ENCODE results near the gene ALPL.

Gene ALPL

DNA sequence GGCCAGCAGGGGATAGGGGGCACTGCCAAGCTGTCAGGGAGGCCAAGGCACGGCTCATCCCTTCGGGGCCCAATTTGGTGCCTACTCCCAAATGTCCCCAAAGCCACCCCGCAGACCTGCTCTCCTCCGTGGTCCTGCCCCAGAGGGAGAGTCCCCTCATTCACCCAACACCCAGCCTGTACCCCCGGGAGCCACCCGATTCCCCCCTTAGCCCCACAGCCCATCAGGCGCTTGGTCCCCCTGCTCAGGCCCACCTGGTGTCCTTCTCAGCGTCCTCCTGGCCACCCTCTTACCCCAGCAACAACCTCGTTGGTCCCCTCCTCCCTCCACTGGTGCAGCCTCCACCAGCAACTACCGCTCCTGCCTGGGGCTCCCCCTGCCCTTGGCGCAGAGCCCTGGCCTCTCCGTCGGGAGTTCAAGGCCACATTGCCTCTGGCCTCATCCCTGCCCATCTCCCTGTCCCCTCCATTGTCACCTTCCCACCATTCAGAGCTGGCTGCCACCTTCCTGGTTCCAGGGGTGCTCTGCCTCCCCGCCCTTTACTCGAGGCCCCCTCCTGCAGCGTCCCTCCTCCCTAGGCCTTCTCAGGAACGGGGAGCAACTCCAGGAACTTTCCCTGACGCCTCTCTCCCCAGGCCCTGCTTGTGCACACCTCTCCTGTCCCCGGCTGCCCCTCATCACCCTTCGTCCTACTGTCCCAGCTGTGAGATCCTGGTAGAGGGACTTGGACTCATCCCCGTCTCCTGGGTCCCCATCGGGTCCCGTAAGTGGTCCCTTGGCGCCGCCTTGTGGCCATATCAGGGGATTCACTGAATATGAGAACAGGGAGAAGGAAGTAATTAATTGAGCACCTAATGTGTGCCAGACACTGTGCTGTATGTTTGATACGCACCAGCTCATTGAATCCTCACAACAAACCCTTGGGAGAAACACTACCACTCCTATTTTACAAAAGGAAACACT, 86.0 kb downstream of the ALPL start:
- Histone ChIP-seq H3K9me3 (ENCODE audit: severe bottlenecking) (no peaks in the 10 kb centered on the region), H3K36me3 (peaks cover 3% of the 10 kb centered on the region), H3K4me3 (ENCODE audit: low read depth, low read length) (no peak overlapping the region), H3K27me3 (ENCODE audit: insufficient read depth, low read depth, severe bottlenecking) (no peaks in the 10 kb centered on the region), H3K27ac (no peak overlapping the region)
- peak; percentile 68 for TF ChIP-seq CTCF (IDR thresholded peaks at IDR 0.05; ENCODE audit: low read depth, low read length)
- peak; percentile 82 for DNase-seq

DNA sequence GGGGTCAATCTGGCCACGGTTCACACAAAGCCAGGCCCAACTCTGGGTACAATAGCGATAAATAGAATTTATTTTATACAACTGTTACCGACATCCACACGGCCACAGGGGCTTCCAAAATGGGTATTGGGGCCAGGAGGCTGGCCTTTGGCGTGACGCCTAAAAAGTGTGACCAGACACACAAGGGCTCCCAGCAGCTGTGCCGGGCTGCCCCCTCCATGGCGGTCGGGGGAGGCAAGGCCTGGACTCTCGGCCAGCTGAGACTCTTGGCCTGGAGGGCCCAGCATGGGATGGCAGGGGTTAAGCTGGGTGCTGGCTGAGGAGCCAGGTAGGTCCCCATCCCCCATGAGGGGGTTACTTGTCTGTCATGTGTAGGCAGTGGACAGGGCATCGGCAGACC, 87.0 kb downstream of the ALPL start:
- Histone ChIP-seq H3K4me3 (ENCODE audit: low read depth, low read length) (no peak overlapping the region), H3K9me3 (ENCODE audit: severe bottlenecking) (no peaks in the 10 kb centered on the region), H3K27ac (no peak overlapping the region), H3K36me3 (peaks cover 3% of the 10 kb centered on the region), H3K27me3 (ENCODE audit: insufficient read depth, low read depth, severe bottlenecking) (no peaks in the 10 kb centered on the region)
- TF ChIP-seq CTCF (IDR thresholded peaks at IDR 0.05; ENCODE audit: low read depth, low read length): no peak
- no peak for DNase-seq

DNA sequence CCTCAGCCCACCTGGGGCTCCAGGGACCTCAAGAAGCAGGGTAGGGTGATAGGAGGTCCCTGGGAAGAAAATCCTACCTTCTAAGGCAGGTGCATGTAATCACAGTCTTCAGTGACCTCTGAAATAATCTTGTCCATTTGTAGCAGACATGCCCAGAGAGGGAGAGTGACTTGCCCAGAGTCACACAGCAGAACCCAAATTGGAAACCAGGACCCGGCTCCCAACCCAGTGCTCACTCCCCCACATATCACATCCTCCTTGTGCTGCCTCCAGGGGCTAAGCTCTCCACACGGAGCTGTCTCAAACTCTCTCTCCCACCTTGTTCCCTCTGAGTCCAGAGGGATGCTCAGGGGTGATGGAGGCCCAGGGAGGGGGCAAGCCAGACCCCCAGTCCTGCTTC, 87.4 kb downstream of the ALPL start:
- DNase-seq: no peak
- Histone ChIP-seq H3K27me3 (ENCODE audit: insufficient read depth, low read depth, severe bottlenecking) (no peaks in the 10 kb centered on the region), H3K9me3 (ENCODE audit: severe bottlenecking) (no peaks in the 10 kb centered on the region), H3K27ac (no peak overlapping the region), H3K4me3 (ENCODE audit: low read depth, low read length) (no peak overlapping the region), H3K36me3 (peaks cover 3% of the 10 kb centered on the region)
- TF ChIP-seq CTCF (IDR thresholded peaks at IDR 0.05; ENCODE audit: low read depth, low read length): no peak

DNA sequence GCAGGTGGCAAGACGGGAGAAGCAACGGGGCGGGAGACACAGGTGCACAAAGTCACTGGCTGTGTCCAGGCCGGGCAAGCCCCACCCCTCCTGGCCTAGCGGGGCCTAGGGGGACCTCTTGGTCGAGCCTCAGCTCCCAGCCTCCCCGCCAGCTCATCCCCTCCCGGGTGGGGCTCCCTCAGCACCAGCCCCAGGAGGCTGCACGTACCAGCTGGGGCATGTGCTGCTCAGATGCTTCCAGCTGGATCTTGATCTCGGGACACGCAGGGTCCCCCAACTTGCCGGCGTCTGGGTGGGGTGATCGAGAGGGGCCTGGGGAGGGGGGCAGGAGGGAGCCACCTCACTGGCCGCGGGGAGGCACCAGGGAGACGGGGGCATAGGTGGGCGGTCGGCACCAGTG, 88.5 kb downstream of the ALPL start:
- no peaks in the 10 kb centered on the region for H3K27me3 ChIP-seq (ENCODE audit: insufficient read depth, low read depth, severe bottlenecking)
- no peaks in the 10 kb centered on the region for H3K9me3 ChIP-seq (ENCODE audit: severe bottlenecking)
- no peak overlapping the region for H3K27ac ChIP-seq
- H3K4me3 ChIP-seq (ENCODE audit: low read depth, low read length): no peak overlapping the region
- TF ChIP-seq CTCF (IDR thresholded peaks at IDR 0.05; ENCODE audit: low read depth, low read length): no peak
- peaks cover 3% of the 10 kb centered on the region for H3K36me3 ChIP-seq
- no peak for DNase-seq

- no peak for DNase-seq
- TF ChIP-seq CTCF (IDR thresholded peaks at IDR 0.05; ENCODE audit: low read depth, low read length): no peak
- Histone ChIP-seq H3K4me3 (ENCODE audit: low read depth, low read length) (no peak overlapping the region), H3K36me3 (peaks cover 3% of the 10 kb centered on the region), H3K27me3 (ENCODE audit: insufficient read depth, low read depth, severe bottlenecking) (no peaks in the 10 kb centered on the region), H3K27ac (no peak overlapping the region), H3K9me3 (ENCODE audit: severe bottlenecking) (no peaks in the 10 kb centered on the region)
Measured at GRCh38 chr1:21598417-21598816, 89.2 kb downstream of the ALPL start.
